Loucy (cell line): ENCODE results near the gene PIEZO1.

Experiments
- CTCF ChIP-seq: fragments of 200-600 bp; sonication (generic); conservative IDR thresholded peaks from 2 replicates; pipeline ENCODE4 v1.5.1; 2014; ENCODE audit warnings: mild to moderate bottlenecking, antibody characterized with exemption, low read length
- EZH2phosphoT487 ChIP-seq: fragments of 200-600 bp; IDR thresholded peaks from 2 replicates; pipeline ENCODE4 v1.6.1; 2018; ENCODE audit warnings: antibody characterized with exemption, mild to moderate bottlenecking, moderate library complexity, borderline replicate concordance

GRCh38 chr16:88732961-88733294 lies 52.1 kb downstream of the PIEZO1 start:
- TF ChIP-seq CTCF (no peak), EZH2phosphoT487 (no peak)
